Measurements from ENCODE around the gene TRABD2B.

DNA sequence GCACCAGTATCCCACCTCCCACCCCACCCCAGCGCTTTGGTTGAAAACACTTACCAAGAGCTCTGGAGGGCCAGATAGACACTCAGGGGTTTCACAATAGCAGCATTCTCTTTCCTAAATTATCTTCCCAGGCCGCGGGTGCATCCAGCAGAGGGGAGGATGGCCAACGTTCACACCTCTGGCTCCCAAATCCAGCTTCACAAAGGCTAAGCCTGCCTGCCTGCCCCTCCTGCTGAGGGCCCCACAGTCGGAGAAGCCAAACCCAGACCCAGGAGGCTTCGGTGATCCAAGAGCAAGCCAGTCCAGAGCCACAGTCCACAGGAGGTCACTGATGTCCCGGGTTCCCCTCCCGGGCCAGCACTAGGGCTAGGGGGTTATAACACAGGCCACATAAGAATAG lies 231.9 kb downstream of the TRABD2B start:
- TF ChIP-seq, protein P1, sequence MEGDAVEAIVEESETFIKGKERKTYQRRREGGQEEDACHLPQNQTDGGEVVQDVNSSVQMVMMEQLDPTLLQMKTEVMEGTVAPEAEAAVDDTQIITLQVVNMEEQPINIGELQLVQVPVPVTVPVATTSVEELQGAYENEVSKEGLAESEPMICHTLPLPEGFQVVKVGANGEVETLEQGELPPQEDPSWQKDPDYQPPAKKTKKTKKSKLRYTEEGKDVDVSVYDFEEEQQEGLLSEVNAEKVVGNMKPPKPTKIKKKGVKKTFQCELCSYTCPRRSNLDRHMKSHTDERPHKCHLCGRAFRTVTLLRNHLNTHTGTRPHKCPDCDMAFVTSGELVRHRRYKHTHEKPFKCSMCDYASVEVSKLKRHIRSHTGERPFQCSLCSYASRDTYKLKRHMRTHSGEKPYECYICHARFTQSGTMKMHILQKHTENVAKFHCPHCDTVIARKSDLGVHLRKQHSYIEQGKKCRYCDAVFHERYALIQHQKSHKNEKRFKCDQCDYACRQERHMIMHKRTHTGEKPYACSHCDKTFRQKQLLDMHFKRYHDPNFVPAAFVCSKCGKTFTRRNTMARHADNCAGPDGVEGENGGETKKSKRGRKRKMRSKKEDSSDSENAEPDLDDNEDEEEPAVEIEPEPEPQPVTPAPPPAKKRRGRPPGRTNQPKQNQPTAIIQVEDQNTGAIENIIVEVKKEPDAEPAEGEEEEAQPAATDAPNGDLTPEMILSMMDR (IDR thresholded peaks at IDR 0.05; ENCODE audit: extremely low read depth in 1 of 2, insufficient read depth in 1 of 2, low read depth in 1 of 2, low read length in 2 of 2), result no peak
- no peak for TF ChIP-seq POLR2AphosphoS5 (IDR thresholded peaks at IDR 0.05; ENCODE audit: insufficient read depth, low read depth, low read length)
- no peak for TF ChIP-seq POLR2A (IDR thresholded peaks at IDR 0.05; ENCODE audit: low read depth, low read length)
